Brain microvascular endothelial cell (primary cell): ENCODE measurements around the gene HPD.
A peak's percentile ranks its signal among the peaks of the same experiment; 100 is the strongest.
"Not testable (repeated sequence)": the region's sequence is repeated elsewhere in the genome, so short reads cannot be mapped to it uniquely, and the experiment has no call there.

Source experiments
- DNase-seq: peaks from one replicate; pipeline ENCODE4 v3.0.0-alpha.2; 2020
- H3K27ac ChIP-seq: fragments of 250-450 bp; sonication (Bioruptor Pico); 2 replicates; pipeline ENCODE4 v1.5.1; 2020; ENCODE audit warnings: mild to moderate bottlenecking, moderate library complexity
- H3K27me3 ChIP-seq: fragments of 250-450 bp; sonication (Bioruptor Pico); replicated peaks from 2 replicates; pipeline ENCODE4 v1.5.1; 2020; ENCODE audit warnings: mild to moderate bottlenecking
- H3K36me3 ChIP-seq: fragments of 250-450 bp; sonication (Bioruptor Pico); replicated peaks from 2 replicates; pipeline ENCODE4 v1.5.1; 2020; ENCODE audit warnings: mild to moderate bottlenecking
- H3K4me3 ChIP-seq: 2 replicates; pipeline ENCODE4 v1.5.1; 2011; ENCODE audit warnings: low read depth, mild to moderate bottlenecking, control low read depth, low read length, moderate library complexity
- CTCF ChIP-seq: IDR thresholded peaks from 2 replicates; pipeline ENCODE4 v1.5.1; 2011; ENCODE audit warnings: low read depth, mild to moderate bottlenecking, moderate library complexity, low read length, control low read depth, inconsistent platforms; ENCODE audit errors: missing control alignments
- in situ Hi-C: cut with HindIII; loops from 2 replicates; pipeline ENCODE4 v1.10.0; 2017; ENCODE audit warnings: low sequenced_read_pairs, low pct_ligation_motif_present

HPD gene

GRCh38 chr12:121888083-121888477 is 29.4 kb upstream of the HPD start:
- no peak for TF ChIP-seq CTCF
- in situ Hi-C loops: no loop called here

GRCh38 chr12:121885129-121885528 is 26.5 kb upstream of the HPD start:
- H3K4me3 ChIP-seq, H3K27me3 ChIP-seq, H3K27ac ChIP-seq, H3K36me3 ChIP-seq, in situ Hi-C loops: not testable (repeated sequence)
- peak; percentile 28 for DNase-seq

More at GRCh38 chr12:121888083-121888477, 29.4 kb upstream of the HPD start:
- peak overlapping the region; percentile 96 for H3K4me3 ChIP-seq
- DNase-seq: no peak
- H3K27me3 ChIP-seq: no peaks in the 10 kb centered on the region
- peaks cover 6% of the 10 kb centered on the region for H3K36me3 ChIP-seq
- peak overlapping the region; percentile 92 for H3K27ac ChIP-seq

DNA sequence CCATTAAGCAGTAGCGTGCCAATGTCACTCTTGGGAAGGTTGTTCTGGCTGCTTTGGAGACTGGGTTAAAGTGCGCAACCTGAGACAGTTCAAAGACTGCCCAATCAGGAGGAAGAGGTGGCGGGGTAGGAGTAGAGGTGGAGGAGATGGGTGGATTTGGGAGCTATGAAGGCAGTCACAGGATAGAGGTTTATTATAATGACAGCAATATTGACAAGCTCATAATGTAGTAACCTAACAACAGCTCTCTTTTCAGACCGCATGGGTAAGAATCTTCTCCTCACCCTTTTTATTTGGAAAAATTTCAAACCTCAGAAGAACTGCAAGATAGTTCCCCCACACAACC is 24.6 kb upstream of the HPD start:
- Histone ChIP-seq H3K27ac (no peak overlapping the region), H3K4me3 (no peak overlapping the region), H3K36me3 (no peaks in the 10 kb centered on the region), H3K27me3 (no peaks in the 10 kb centered on the region)
- no peak for TF ChIP-seq CTCF
- DNase-seq: no peak
- in situ Hi-C loops: no loop called here

GRCh38 chr12:121876080-121876447 is 17.4 kb upstream of the HPD start:
- H3K4me3 ChIP-seq, in situ Hi-C loops, H3K27ac ChIP-seq, H3K36me3 ChIP-seq, DNase-seq, H3K27me3 ChIP-seq: not testable (repeated sequence)

DNA sequence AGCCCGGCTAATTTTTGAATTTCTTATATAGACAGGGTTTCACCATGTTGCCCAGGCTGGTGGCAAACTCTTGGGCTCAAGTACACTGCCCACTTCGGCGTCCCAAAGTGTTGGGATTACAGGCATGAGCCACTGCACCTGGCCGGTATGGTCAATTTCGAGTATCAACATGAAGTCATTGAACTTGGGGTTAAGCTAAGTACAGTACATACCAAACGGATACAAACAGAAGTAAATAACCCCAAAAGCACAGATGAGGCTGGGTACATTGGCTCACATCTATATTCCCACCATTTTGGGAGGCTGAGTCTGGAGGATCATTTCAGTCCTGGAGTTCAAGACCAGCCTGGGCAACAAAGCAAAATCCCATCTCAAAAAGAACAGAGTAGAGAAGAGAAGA is 16.9 kb upstream of the HPD start:
- Histone ChIP-seq H3K27me3 (no peaks in the 10 kb centered on the region), H3K36me3 (no peaks in the 10 kb centered on the region), H3K4me3 (no peak overlapping the region), H3K27ac (no peak overlapping the region)
- DNase-seq: no peak
- in situ Hi-C loops: no loop called here
- no peak for TF ChIP-seq CTCF

DNA sequence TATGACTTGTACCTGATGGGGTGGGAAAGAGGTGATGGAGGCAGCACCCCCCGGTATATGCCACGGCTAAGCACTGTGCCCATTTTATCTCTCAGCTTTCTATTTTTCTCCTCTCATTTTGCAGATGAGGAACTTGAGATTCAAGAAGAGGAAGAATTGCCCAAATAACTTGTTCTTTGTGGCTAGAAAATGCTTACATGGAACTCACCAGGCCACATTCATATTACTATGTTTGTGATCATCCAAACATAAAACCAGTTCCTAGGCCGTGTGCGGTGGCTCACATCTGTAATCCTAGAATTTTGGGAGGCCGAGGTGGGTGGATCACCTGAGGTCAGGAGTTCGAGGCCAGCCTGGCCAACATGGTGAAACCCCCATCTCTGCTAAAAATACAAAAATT is 15.4 kb upstream of the HPD start:
- H3K4me3 ChIP-seq: no peak overlapping the region
- in situ Hi-C loops: no loop called here
- H3K36me3 ChIP-seq: no peaks in the 10 kb centered on the region
- no peak for TF ChIP-seq CTCF
- no peak for DNase-seq
- H3K27me3 ChIP-seq: no peaks in the 10 kb centered on the region
- no peak overlapping the region for H3K27ac ChIP-seq

- no peak for TF ChIP-seq CTCF
- Histone ChIP-seq H3K27me3 (no peaks in the 10 kb centered on the region), H3K36me3 (no peaks in the 10 kb centered on the region), H3K4me3 (no peak overlapping the region), H3K27ac (peak overlapping the region; percentile 29)
- DNase-seq: no peak
- in situ Hi-C loops: no loop called here
Measured at GRCh38 chr12:121873216-121873569, 14.5 kb upstream of the HPD start.
